ENCODE results near the gene RAB27B.
"Not testable (repeated sequence)": the region's sequence is repeated elsewhere in the genome, so short reads cannot be mapped to it uniquely, and the experiment has no call there.

The RAB27B gene

GRCh38 chr18:54828281-54828881 is at the start of gene RAB27B:
Gene RAB27B, plus strand, starts transcription at chr18:54828477. Its CDS starts 49,109 bp downstream, at chr18:54877586.
- peak; percentile 57 to 58 for DNase-seq

GRCh38 chr18:54780285-54780861 is 47.9 kb upstream of the RAB27B start:
- no peak for DNase-seq

- no peak for DNase-seq
Observed at GRCh38 chr18:54780970-54781369, 47.3 kb upstream of the RAB27B start.

GRCh38 chr18:54783139-54783538 is 45.1 kb upstream of the RAB27B start:
- DNase-seq = no peak

DNA sequence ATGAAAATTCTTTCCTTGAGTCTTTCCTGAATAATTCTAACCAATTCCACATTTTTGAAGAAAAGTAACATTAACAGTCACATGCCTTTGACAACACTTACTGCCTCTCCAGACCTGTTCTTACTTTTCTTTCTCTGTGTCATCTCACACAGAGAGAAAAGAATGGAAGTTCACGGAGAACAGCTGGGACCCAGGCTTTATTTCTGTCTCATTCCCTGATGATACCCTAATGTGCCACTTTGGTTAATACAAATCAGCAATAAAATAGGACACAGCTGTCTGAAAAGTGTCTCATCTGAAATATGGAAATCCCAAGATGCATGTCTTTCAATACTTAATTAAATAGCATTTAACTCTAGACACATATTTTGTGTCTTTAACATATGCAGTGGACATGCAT is 42.1 kb upstream of the RAB27B start:
- no peak for DNase-seq

DNA sequence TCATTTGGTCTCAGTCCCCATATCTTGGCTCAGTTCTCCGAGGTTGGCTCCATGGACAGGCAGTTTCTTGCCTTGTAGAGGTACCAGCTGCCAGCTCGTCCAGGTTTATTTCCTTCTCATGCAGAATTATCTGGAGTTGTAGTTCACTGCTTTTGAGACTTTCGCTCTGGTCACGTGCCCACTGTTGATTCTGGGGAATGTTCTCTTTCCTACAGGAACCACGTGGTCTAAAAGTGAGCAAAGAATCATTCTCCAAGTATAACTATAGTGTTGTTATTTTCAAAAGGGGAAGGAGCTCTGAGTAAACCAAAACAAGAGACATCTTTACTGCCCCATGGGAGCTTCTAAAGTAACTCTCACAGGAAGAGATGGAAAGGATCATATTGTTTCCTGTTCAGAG is 41.2 kb upstream of the RAB27B start:
- DNase-seq = no peak

DNA sequence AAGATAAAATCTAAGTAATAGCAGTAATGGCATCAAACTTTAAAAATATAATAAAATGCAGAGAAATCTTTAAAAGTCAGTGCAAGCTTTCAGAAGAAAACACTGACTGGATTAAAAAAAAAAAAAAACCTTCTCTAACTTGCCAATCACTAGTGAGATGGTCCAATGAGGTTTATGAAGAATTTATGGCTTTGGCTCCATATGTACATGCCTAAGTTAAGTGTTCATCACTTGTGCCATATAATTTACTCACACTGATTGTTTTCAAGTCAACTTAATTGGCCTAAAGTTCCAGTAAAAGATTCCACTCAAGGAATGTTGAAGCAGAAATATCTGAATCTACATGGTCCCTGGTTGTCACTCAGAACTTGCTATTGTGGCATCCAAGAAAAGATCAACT is 40.7 kb upstream of the RAB27B start:
- no peak for DNase-seq

DNA sequence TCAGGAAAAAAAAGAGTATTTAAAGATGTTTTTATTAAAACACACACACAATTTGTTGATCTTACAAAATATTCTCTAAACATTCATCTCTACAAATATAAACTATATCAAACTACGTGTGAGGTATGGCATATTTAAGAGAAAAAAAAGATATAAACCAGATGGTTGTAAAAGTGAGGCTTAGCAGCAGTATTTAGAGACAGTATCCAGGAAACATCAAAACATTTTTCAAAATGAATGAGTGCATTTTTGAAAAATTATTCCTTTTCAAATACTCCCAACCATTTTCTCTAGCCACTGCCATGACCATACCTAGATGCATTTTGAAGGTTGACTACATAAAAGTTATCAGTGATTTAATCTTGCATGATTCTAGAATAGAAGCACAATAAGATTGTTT is 38.2 kb upstream of the RAB27B start:
- no peak for DNase-seq

GRCh38 chr18:54791657-54792056 is 36.6 kb upstream of the RAB27B start:
- DNase-seq = no peak

GRCh38 chr18:54792079-54792478 is 36.2 kb upstream of the RAB27B start:
- no peak for DNase-seq

GRCh38 chr18:54794823-54795222 is 33.5 kb upstream of the RAB27B start:
- DNase-seq = no peak

GRCh38 chr18:54798186-54798585 is 30.1 kb upstream of the RAB27B start:
- no peak for DNase-seq

DNA sequence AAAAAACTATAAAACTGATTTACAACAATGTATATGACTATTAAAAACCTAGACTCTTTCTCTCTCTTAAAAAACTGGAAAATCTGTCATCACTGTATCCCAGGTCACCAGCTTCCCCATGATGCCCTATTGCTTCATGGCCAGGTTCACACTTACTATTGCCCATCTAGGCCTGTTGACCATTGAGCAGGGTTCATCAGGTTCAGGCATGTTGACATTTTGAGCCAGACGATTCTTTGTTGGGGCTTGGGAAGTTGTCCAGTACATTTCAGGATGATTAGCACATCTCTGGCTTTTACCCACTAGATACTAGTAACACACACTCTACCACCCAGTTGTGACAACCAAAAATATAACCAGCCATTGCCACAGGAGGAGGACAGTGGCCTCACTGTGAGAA is 26.9 kb upstream of the RAB27B start:
- no peak for DNase-seq

GRCh38 chr18:54802178-54802577 is 26.1 kb upstream of the RAB27B start:
- no peak for DNase-seq

DNA sequence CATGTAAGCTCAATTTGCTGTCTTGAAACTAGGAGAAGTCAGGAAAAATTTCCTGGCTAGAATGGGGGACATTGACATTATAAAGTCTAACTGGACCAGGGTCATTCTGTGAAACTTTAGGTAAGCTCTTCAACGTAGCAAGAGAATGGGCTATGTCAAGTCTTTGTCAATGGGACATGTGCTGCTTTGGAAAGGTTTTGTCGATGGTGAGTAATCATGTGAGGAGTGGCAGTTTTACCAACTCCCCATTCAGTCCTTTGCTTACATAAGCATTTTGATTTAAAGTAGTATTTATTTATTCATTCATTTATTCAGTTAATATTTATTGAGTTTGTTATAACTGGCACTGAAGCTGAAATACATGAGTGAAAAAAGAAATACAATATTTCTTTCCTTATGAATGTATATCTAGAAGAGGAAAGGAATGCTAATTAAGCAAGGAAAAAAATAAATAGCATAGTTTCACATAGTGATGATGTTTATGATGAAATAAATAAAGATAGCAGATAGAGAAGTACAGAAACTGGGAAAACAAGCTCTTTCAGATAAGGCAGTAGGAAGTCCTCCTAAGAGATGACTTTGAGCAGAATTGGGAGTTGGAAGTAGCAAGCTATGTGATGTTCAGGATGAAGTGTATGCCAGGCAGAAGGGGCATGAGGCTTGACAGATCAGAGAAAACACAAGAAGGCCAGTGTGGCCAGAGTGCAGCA is 25.4 kb upstream of the RAB27B start:
- DNase-seq = no peak

DNA sequence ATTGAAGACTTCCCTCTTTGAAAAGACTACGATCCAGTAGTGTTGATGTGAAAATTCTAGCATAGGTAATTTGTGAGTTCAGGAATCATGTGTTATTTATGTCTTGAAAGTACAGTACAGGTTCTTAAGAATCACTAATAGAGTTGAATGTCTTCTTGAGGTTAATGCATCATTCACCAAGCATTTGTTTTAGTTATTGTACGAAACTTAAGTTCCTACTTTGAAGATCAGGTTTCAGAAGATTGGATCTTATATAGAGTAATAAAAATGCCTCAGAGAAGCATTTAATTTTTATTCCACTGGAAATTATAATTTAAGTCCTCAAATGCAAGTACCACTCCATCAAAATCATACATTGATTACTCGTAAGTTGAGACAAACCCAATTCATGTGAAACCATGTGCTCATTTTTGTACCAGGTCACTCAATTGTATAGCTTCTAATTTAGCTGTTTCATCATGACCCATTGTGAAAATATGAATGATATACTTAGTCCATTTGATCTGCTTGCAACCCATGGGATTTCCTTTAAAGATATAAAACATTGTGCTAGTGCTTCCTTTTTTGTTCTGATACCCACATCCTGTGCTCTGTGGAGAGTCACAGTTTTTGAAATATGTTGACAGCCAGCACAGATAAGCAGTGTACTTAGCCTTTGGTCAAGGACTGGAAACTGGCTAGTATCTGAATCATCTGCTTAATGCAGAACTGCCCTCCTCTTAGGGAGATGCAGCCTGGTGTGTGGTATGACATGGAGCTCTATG is 22.5 kb upstream of the RAB27B start:
- no peak for DNase-seq

DNA sequence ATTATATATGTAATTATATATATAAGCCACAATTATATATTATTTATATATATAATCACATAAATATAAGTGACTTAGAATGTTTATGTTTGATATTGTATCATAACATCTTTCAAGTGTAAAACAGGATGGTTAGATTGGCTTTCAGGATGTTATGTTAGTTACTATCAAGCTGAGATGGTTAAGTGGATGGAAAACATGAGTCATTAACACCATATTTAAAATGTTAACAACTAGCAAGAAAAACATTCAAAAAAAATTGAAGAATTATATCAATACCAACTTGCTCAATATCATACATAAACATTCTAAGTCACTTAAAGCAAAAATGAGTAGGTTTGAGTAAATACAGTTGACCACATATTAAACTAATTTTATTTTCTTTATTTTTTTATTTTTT is 21.8 kb upstream of the RAB27B start:
- DNase-seq = no peak

GRCh38 chr18:54807303-54807702 is 21.0 kb upstream of the RAB27B start:
- no peak for DNase-seq

DNA sequence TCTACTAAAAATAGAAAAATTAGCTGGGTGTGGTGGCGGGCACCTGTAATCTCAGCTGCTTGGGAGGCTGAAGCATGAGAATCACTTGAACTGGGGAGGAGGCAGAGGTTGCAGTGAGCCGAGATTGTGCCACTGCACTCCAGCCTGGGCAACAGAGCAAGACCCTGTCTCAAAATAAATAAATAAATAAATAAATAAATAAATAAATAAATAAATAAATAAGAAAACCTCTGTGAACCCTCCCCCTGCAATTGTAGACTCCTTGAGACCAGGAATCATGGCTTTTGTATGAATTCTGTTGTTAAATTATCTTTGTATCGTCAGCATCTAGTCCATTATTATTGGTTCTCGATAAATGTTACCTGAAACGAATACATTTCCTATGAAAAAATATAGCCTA is 17.6 kb upstream of the RAB27B start:
- not testable (repeated sequence) for DNase-seq

DNA sequence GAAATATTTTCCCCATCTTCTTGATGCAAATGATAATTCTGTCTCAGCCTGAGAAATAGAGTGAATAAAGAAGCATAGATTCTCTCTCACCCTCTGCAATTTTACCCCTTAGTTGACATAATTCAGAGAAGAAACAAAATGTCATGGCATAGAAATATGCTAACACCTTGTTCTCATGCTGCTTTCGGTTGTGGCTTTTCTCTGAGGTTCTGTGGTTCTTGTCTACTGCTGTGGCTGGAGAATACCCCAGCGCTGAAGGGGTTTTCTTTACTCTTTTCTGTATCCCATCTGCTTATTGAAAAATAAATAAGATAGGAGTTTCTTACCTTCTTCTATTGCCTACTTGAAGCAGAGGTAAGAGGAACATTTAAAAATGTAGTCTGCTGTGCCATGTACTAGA is 15.4 kb upstream of the RAB27B start:
- DNase-seq = no peak

- no peak for DNase-seq
Observed at GRCh38 chr18:54813305-54813704, 15.0 kb upstream of the RAB27B start.

DNA sequence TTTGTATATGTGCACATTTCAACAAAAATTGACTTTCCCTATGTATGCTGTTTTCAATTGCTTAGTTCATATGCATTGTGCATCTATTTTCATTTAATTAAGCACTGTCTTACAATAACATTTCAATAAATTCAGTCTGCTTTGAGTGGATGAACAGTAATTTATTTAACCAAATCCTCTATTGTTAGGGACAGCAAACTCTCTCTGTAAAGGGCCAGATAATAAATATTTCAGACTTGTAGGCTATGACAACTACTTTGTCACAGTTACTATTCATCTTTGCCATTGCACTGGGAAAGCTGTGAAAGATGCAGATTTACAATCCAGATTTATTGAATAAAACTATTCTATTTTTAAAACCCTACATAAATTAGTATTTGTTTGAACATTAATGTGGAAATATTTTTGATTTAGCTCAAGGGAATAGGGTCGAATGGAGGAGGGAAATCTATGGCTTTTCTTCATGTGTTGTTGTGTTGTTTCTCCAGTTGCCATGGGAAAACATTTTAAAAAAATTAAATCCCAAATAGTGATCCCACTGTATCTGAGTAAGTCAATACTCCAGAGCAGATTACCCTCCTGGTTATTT is 14.2 kb upstream of the RAB27B start:
- no peak for DNase-seq

DNA sequence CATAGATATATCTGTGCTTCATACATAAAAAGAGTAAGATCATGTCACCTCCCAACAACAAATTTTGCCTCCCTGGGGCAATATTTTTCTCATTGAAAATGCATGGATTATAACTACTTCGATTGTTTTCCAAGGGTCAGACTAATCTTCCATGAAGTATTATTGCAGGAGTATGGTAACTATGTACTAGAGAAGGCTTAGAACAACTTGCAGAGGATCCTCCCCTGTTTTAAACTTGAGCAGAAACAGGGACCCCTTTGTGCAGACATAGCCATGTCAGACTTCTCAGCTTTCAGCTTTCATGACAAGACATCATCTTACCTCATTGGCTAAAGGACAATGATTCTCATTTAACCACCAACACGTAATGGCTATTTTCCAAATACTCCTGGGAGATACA is 13.2 kb upstream of the RAB27B start:
- no peak for DNase-seq
